Measurements from ENCODE around the gene CTSF. TPM values are rescaled to one million over a fixed set of nuclear protein-coding genes. Genes with fewer than 3 reads are reported as not detected.
"Not testable (repeated sequence)": the region's sequence is repeated elsewhere in the genome, so short reads cannot be mapped to it uniquely, and the experiment has no call there.

CTSF gene
- polyA plus RNA-seq, 1 donor (not counting 4 experiments of a cell fraction or from before 2014, with no cell fraction given): 3.2 TPM

DNA sequence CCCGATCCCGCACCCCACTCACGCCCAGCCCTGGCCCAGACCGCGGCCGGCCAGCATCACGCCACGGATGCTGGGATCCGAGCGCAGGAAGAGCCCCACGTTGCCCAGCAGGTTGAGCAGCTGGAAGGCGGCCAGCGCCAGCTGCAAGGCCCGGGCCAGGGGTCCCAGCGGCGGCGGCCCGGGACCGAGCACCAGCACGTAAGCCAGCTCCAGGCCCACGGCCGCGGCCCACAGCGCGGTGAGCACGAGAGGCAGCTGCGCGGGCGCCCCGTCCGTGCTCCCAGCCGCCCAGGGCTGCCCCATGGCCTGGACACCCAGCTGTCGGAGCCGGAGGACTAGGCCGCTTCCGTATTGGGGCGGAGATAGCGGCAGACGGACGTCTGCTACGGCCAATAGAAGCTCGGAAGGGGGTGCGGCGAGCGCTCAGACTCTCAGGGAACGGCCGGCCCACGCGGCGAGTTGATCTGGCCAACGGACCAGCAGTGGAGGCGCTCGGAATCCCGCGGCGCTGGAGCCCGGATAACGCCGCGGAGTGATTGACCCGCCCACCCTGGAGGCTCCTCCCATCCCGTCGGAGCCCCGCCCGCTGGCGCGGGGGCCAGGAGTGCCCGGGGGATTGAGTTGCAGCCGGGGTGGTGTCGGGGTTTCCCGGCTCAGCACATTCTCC is 22.6 kb downstream of the CTSF start, which contains the start of gene ZDHHC24:
Gene ZDHHC24, minus strand, starts transcription at position 348 of the 667 bp plus-strand sequence. Its CDS starts 45 bp downstream, at position 303.
- peak; percentile 5 for FAIRE-seq
- Histone ChIP-seq H3K9me1 (ENCODE audit: control insufficient read depth, extremely low read depth, insufficient read depth, low read length) (no peaks in the 10 kb centered on the region), H3K9ac (ENCODE audit: control insufficient read depth, extremely low read depth, insufficient read depth, low read length) (peak within 1 kb of the TSS; percentile 89), H3K9me3 (ENCODE audit: control insufficient read depth, low read depth, low read length) (no peaks in the 10 kb centered on the region), H3K4me2 (ENCODE audit: control insufficient read depth, extremely low read depth, insufficient read depth, low read depth, low read length) (peak within 1 kb of the TSS; percentile 94), H3K27me3 (ENCODE audit: control insufficient read depth, extremely low read depth, insufficient read depth, low read length) (peaks cover 16% of the 10 kb centered on the region), H3K79me2 (ENCODE audit: control insufficient read depth, insufficient read depth, low read length) (no peaks in the 10 kb centered on the region), H3K27ac (ENCODE audit: control insufficient read depth, insufficient read depth, low read length) (peak within 1 kb of the TSS; percentile 63), H3K4me1 (ENCODE audit: control insufficient read depth, extremely low read depth, insufficient read depth, low read length) (peaks cover 6% of the 10 kb centered on the region), H2AFZ (ENCODE audit: control insufficient read depth, low read length) (peak within 1 kb of the TSS; percentile 92), H3K4me3 (ENCODE audit: control insufficient read depth in 2 of 3, extremely low read depth in 1 of 3, insufficient read depth in 2 of 3, low read depth in 1 of 3, low read length in 3 of 3) (peak within 1 kb of the TSS; percentile 81 to 94 (median 82)), H3K36me3 (ENCODE audit: control insufficient read depth in 2 of 2, extremely low read depth in 1 of 2, insufficient read depth in 2 of 2, low read length in 2 of 2) (peaks cover 0 to 7% of the 10 kb centered on the region in 2 experiments), H4K20me1 (ENCODE audit: control insufficient read depth, extremely low read depth, insufficient read depth, low read length) (no peaks in the 10 kb centered on the region)
- no peak for TF ChIP-seq EZH2 (IDR thresholded peaks at IDR 0.05; ENCODE audit: low read length)
- TF ChIP-seq, protein P1, sequence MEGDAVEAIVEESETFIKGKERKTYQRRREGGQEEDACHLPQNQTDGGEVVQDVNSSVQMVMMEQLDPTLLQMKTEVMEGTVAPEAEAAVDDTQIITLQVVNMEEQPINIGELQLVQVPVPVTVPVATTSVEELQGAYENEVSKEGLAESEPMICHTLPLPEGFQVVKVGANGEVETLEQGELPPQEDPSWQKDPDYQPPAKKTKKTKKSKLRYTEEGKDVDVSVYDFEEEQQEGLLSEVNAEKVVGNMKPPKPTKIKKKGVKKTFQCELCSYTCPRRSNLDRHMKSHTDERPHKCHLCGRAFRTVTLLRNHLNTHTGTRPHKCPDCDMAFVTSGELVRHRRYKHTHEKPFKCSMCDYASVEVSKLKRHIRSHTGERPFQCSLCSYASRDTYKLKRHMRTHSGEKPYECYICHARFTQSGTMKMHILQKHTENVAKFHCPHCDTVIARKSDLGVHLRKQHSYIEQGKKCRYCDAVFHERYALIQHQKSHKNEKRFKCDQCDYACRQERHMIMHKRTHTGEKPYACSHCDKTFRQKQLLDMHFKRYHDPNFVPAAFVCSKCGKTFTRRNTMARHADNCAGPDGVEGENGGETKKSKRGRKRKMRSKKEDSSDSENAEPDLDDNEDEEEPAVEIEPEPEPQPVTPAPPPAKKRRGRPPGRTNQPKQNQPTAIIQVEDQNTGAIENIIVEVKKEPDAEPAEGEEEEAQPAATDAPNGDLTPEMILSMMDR (optimal IDR thresholded peaks at IDR 0.05 in 1 of 3, IDR thresholded peaks at IDR 0.05 in 1 of 3, conservative IDR thresholded peaks at IDR 0.05 in 1 of 3; ENCODE audit: extremely low read depth in 1 of 3, insufficient read depth in 2 of 3, low read length in 3 of 3): no peak
- dilution Hi-C loops (cut with MboI; ENCODE audit: extremely low pct_ligation_motif_present, low sequenced_read_pairs): no loop called here
- peak; percentile 63 for DNase-seq (ENCODE audit: low read depth, low spot score)

- FAIRE-seq; H3K9me3 ChIP-seq (ENCODE audit: control insufficient read depth, low read depth, low read length); dilution Hi-C loops (cut with MboI; ENCODE audit: extremely low pct_ligation_motif_present, low sequenced_read_pairs); H3K4me1 ChIP-seq (ENCODE audit: control insufficient read depth, extremely low read depth, insufficient read depth, low read length); H3K79me2 ChIP-seq (ENCODE audit: control insufficient read depth, insufficient read depth, low read length); H3K36me3 ChIP-seq (ENCODE audit: control insufficient read depth in 2 of 2, extremely low read depth in 1 of 2, insufficient read depth in 2 of 2, low read length in 2 of 2); H4K20me1 ChIP-seq (ENCODE audit: control insufficient read depth, extremely low read depth, insufficient read depth, low read length); H2AFZ ChIP-seq (ENCODE audit: control insufficient read depth, low read length); DNase-seq (ENCODE audit: low read depth, low spot score); H3K9me1 ChIP-seq (ENCODE audit: control insufficient read depth, extremely low read depth, insufficient read depth, low read length); H3K27ac ChIP-seq (ENCODE audit: control insufficient read depth, insufficient read depth, low read length): not testable (repeated sequence)
- peak overlapping the region; percentile 94 for H3K4me2 ChIP-seq (ENCODE audit: control insufficient read depth, extremely low read depth, insufficient read depth, low read depth, low read length)
- peak overlapping the region; percentile 89 for H3K9ac ChIP-seq (ENCODE audit: control insufficient read depth, extremely low read depth, insufficient read depth, low read length)
- peaks cover 16% of the 10 kb centered on the region for H3K27me3 ChIP-seq (ENCODE audit: control insufficient read depth, extremely low read depth, insufficient read depth, low read length)
- peak overlapping the region; percentile 81 to 94 (median 82) for H3K4me3 ChIP-seq (ENCODE audit: control insufficient read depth in 2 of 3, extremely low read depth in 1 of 3, insufficient read depth in 2 of 3, low read depth in 1 of 3, low read length in 3 of 3)
These were observed 23.5 kb downstream of the CTSF start for GRCh38 chr11:66544952-66545351.
